Mesothelial cell of epicardium (in vitro differentiated cells): ENCODE results near the gene AMHR2. TPM values are rescaled to one million over a fixed set of nuclear protein-coding genes. Genes with fewer than 3 reads are reported as not detected.

Experiments used
- DNase-seq, 2 experiments: peaks; one replicate each; pipeline ENCODE4 v3.0.0; 2021; ENCODE audit warnings: low spot score in 2 of 2; ENCODE audit not compliant: unreplicated experiment in 2 of 2
- H3K27ac Mint-ChIP-seq: 2 replicates; pipeline ENCODE4 v1.8.0; 2021; ENCODE audit warnings: mixed read lengths
- H3K27me3 Mint-ChIP-seq: 2 replicates; pipeline ENCODE4 v1.8.0; 2021; ENCODE audit warnings: low read depth, mixed read lengths
- H3K36me3 Mint-ChIP-seq: 2 replicates; pipeline ENCODE4 v1.8.0; 2021; ENCODE audit warnings: mixed read lengths
- H3K4me1 Mint-ChIP-seq: 2 replicates; pipeline ENCODE4 v1.8.0; 2021; ENCODE audit warnings: mixed read lengths
- H3K4me3 Mint-ChIP-seq: 2 replicates; pipeline ENCODE4 v1.8.0; 2021; ENCODE audit warnings: mild to moderate bottlenecking, moderate library complexity, mixed read lengths
- H3K9me3 Mint-ChIP-seq: 2 replicates; pipeline ENCODE4 v1.8.0; 2021; ENCODE audit warnings: mixed read lengths
- total RNA-seq: library from RNA; stranded (reverse); gene quantifications from 3 replicates; pipeline ENCODE4 v1.2.1, GENCODE V29; 2021
- TF ChIP-seq, protein P1 (sequence below): fragments of 200-600 bp; sonication (generic); IDR thresholded peaks from one replicate; pipeline ENCODE4 v1.5.0; 2021; ENCODE audit warnings: antibody characterized with exemption; ENCODE audit not compliant: unreplicated experiment

Gene AMHR2
- total RNA-seq, 1 donor from 2014 or later: 11.1 TPM

DNA sequence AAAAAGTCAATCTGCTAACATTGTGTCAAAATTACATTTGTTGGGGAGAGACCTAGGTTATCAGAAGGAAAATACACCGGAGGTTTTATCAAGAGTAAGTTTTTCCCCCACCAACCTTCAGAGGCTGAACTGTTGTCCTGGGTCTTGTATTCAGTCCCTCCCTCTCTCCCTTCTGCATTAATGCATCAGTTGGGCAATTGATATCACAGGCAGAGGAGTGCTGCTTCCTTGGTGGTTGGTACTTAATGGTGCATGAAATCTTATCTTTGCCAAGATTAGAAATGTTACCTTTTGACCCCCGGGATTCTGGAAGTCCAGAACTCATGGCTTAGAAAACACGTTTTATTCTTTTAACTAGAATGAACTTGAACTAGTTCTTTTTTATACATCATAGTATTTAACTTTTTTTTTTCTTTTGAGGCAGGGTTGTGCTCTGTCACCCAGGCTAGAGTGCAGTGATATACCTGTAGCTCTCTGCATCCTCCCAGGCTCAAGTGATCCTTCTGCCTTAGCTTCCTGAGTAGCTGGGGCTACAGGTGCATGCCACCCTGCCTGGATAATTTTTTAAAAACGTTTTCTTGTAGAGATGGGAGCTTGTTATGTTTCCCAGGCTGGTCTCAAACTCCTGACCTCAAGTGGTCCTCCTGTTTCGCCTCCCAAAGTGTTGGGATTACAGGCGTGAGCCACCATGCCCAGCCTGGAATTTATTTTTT lies 33.2 kb downstream of the AMHR2 start:
- no peak for DNase-seq
- H3K4me1 Mint-ChIP-seq: peaks cover 25% of the 10 kb centered on the region
- H3K27ac Mint-ChIP-seq: peak overlapping the region; percentile 56
- peaks cover 46% of the 10 kb centered on the region for H3K36me3 Mint-ChIP-seq
- TF ChIP-seq, protein P1, sequence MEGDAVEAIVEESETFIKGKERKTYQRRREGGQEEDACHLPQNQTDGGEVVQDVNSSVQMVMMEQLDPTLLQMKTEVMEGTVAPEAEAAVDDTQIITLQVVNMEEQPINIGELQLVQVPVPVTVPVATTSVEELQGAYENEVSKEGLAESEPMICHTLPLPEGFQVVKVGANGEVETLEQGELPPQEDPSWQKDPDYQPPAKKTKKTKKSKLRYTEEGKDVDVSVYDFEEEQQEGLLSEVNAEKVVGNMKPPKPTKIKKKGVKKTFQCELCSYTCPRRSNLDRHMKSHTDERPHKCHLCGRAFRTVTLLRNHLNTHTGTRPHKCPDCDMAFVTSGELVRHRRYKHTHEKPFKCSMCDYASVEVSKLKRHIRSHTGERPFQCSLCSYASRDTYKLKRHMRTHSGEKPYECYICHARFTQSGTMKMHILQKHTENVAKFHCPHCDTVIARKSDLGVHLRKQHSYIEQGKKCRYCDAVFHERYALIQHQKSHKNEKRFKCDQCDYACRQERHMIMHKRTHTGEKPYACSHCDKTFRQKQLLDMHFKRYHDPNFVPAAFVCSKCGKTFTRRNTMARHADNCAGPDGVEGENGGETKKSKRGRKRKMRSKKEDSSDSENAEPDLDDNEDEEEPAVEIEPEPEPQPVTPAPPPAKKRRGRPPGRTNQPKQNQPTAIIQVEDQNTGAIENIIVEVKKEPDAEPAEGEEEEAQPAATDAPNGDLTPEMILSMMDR: no peak
- H3K9me3 Mint-ChIP-seq: no peaks in the 10 kb centered on the region
- H3K27me3 Mint-ChIP-seq: no peaks in the 10 kb centered on the region
- no peak overlapping the region for H3K4me3 Mint-ChIP-seq

DNA sequence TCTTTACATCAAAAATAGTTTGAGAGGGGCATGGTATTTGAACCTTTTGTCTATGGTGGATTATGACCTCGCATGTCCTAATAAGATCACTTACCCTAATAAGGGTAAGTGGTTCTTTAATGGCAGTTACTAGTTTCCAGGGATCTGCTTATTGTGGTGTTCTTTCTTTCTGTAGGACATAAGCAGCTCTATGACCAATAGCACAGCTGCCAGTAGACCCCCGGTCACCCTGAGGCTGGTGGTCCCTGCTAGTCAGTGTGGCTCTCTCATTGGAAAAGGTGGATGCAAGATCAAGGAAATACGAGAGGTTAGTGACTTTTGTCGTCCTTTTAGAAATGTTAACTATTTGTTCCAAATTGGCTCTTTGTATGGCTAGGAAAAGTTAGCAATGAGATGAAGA lies 35.4 kb downstream of the AMHR2 start:
- Mint-ChIP-seq H3K27ac (no peak overlapping the region), H3K4me3 (no peak overlapping the region), H3K4me1 (peaks cover 14% of the 10 kb centered on the region), H3K9me3 (no peaks in the 10 kb centered on the region), H3K36me3 (peaks cover 62% of the 10 kb centered on the region), H3K27me3 (no peaks in the 10 kb centered on the region)
- DNase-seq: no peak
- TF ChIP-seq, protein P1: no peak

DNA sequence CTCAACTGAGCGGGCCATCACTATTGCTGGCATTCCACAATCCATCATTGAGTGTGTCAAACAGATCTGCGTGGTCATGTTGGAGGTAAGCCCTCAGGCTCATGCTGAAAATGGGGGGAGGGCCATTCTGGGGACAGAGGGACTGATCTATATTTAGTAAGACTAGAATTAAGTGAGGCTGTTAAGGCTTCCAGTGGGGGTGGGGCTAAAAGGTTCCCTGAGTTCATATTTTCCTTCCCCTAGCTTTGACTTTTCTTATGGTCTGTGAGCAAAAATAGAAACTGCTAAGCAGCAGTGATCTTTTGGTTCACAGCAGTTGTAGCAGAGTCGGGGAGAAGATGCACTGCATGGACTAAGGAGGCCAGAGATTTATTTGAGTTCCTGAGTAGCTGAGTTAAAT lies 37.4 kb downstream of the AMHR2 start:
- Mint-ChIP-seq H3K9me3 (no peaks in the 10 kb centered on the region), H3K27ac (peak overlapping the region; percentile 57), H3K36me3 (peaks cover 55% of the 10 kb centered on the region), H3K27me3 (no peaks in the 10 kb centered on the region), H3K4me3 (no peak overlapping the region), H3K4me1 (peaks cover 6% of the 10 kb centered on the region)
- TF ChIP-seq, protein P1: no peak
- no peak for DNase-seq

DNA sequence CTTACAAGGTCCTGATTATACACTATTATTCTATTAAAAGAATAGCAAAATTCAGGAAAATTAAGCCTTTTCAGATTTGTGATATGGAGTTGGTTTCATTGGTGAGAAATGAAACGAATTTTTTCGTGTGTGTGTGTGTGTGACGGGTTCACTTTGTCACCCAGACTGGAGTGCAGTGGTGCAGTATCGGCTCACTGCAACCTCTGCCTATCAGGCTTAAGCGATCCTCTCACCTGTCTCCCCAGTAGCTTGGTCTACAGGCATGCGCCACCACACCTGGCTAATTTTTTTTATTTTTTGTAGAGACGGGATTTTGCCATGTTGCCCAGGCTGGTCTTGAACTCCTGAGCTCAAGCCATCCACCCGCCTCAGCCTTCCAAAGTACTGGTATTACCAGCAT lies 37.9 kb downstream of the AMHR2 start:
- TF ChIP-seq, protein P1: no peak
- Mint-ChIP-seq H3K4me3 (no peak overlapping the region), H3K27me3 (no peaks in the 10 kb centered on the region), H3K36me3 (peaks cover 58% of the 10 kb centered on the region), H3K27ac (no peak overlapping the region), H3K4me1 (peaks cover 6% of the 10 kb centered on the region), H3K9me3 (no peaks in the 10 kb centered on the region)
- DNase-seq: no peak

DNA sequence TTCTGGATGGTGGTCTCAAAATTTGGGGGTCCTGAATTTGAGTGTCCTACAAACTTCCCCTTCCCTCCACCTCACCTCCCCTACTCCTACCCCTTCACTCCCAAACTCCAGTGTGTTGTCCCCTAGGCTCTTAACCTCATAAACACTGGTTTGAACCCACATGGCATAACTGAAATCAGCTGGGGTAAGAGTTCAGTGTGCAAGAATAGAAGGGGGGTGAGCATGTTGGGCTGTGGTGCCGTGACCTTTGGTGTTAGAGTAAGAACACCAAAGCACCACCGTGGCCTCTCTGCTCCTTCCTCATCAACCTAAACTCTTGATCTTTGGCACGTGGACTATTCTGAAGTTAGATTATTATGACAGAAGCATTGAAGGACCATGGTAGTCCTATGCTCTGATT lies 39.3 kb downstream of the AMHR2 start:
- no peaks in the 10 kb centered on the region for H3K9me3 Mint-ChIP-seq
- H3K4me1 Mint-ChIP-seq: peaks cover 6% of the 10 kb centered on the region
- TF ChIP-seq, protein P1: no peak
- no peaks in the 10 kb centered on the region for H3K27me3 Mint-ChIP-seq
- peaks cover 65% of the 10 kb centered on the region for H3K36me3 Mint-ChIP-seq
- no peak for DNase-seq
- H3K4me3 Mint-ChIP-seq: no peak overlapping the region
- no peak overlapping the region for H3K27ac Mint-ChIP-seq
